Sigmoid colon (tissue), 7 donors: ENCODE data around the gene PDZD7. TPM values are rescaled to one million over a fixed set of nuclear protein-coding genes. Genes with fewer than 3 reads are reported as not detected.

Source experiments
- DNase-seq: peaks from one replicate; pipeline ENCODE4 v3.0.0-alpha.2; 2019
- H3K27ac ChIP-seq, 4 donors: fragments of 200-600 bp; sonication (generic); one replicate each; pipeline ENCODE4 v1.5.1; 2016 to 2019; ENCODE audit warnings: mild to moderate bottlenecking in 1 of 4
- H3K27me3 ChIP-seq, 3 donors: fragments of 200-600 bp; sonication (generic); one replicate each; pipeline ENCODE4 v1.5.1; 2019; ENCODE audit warnings: mild to moderate bottlenecking in 1 of 3
- H3K36me3 ChIP-seq, 4 donors: fragments of 200-600 bp; sonication (generic); one replicate each; pipeline ENCODE4 v1.5.1; 2016 to 2019
- H3K4me1 ChIP-seq, 4 donors: fragments of 200-600 bp; sonication (generic); one replicate each; pipeline ENCODE4 v1.5.1; 2017 to 2019
- H3K4me3 ChIP-seq, 4 donors: fragments of 200-600 bp; sonication (generic); one replicate each; pipeline ENCODE4 v1.5.1; 2017 to 2019; ENCODE audit warnings: mild to moderate bottlenecking in 2 of 4, moderate library complexity in 1 of 4
- H3K9me3 ChIP-seq, 4 donors: fragments of 200-600 bp in 3 of 4; sonication (generic) in 3 of 4; one replicate each; pipeline versions ENCODE4 v1.5.1 to v1.6.1; 2013 to 2019
- CTCF ChIP-seq, 4 experiments: fragments of 450-650 bp in 3 of 4; fragments of 200-600 bp in 1 of 4; IDR thresholded peaks; one replicate each; pipeline ENCODE4 v1.5.1; 2016 to 2019; ENCODE audit warnings: antibody characterized with exemption in 4 of 4, mild to moderate bottlenecking in 3 of 4, moderate library complexity in 2 of 4
- EP300 ChIP-seq, 4 donors: sonication (generic); formaldehyde crosslinking; IDR thresholded peaks; one replicate each; pipeline ENCODE4 v1.6.1; 2017; ENCODE audit warnings: antibody characterized with exemption in 4 of 4
- POLR2A ChIP-seq, 2 donors: fragments of 450-650 bp; IDR thresholded peaks; one replicate each; pipeline ENCODE4 v1.6.1; 2016; ENCODE audit warnings: antibody characterized with exemption in 2 of 2, mild to moderate bottlenecking in 2 of 2, moderate library complexity in 2 of 2
- POLR2AphosphoS5 ChIP-seq, 4 donors: sonication (generic); formaldehyde crosslinking; IDR thresholded peaks; one replicate each; pipeline ENCODE4 v1.6.1; 2017; ENCODE audit warnings: antibody characterized with exemption in 4 of 4
- WGBS, 2 donors: extraction: QIAGEN DNeasy Blood & Tissue Kit; methylation state at CpG; one replicate each; pipeline ENCODE4 v1.1.7; 2013; 5-methylcytosine and 5-hydroxymethylcytosine counted together
- intact Hi-C: fragments of 100-400 bp; cut with DNase I; formaldehyde crosslinking; loops from one replicate; pipeline ENCODE4 v1.15.1; 2023
- polyA plus RNA-seq, 3 donors: library from polyadenylated mRNA; stranded (reverse); fragments of 200-250 nt; gene quantifications; one replicate each; pipeline ENCODE4 v1.2.3, GENCODE V29; 2013
- total RNA-seq, 4 donors: library from RNA; depleted of rRNA; stranded (reverse); fragments of >200 nt; gene quantifications; one replicate each; pipeline ENCODE4 v1.1.0, GENCODE V29; 2016
- donor health status: healthy with polysubstance abuse.
- donor health status: Bipolar disorder and iron deficiency.
- donor health status: healthy.

PDZD7 gene
- total and polyA plus RNA-seq, 7 donors, result 0.16 to 2.4 (median 0.90) TPM; not detected in 1

GRCh38 chr10:100987685-100988049, 43.3 kb downstream of the PDZD7 start:
- DNase-seq, result no peak
- H3K4me3 ChIP-seq, result peak overlapping the region; percentile 78 to 87 (median 84)
- no peaks in the 10 kb centered on the region for H3K9me3 ChIP-seq
- no peaks in the 10 kb centered on the region for H3K27me3 ChIP-seq
- TF ChIP-seq CTCF (IDR thresholded peaks at IDR 0.05) (no peak), POLR2AphosphoS5 (IDR thresholded peaks at IDR 0.05) (no peak), POLR2A (IDR thresholded peaks at IDR 0.05) (no peak)
- H3K36me3 ChIP-seq, result peaks cover 0 to 46% (median 8%) of the 10 kb centered on the region in 4 donors
- peaks cover 0 to 31% (median 24%) of the 10 kb centered on the region in 4 donors for H3K4me1 ChIP-seq
- intact Hi-C loops, result no loop called here
- 2% methylated on average over 15 of the region's 15 CpGs for WGBS, 2 donors
- H3K27ac ChIP-seq, result peak overlapping the region; percentile 80 to 82 (median 82)

- 1% methylated on average over 75 of the region's 75 CpGs for WGBS, 2 donors
- intact Hi-C loops, result no loop called here
These were observed 43.8 kb downstream of the PDZD7 start, which contains the start of the genes MRPL43 and TWNK for GRCh38 chr10:100986952-100987684. MRPL43 (minus strand) TSS chr10:100987497; CDS start chr10:100987443, 54 bp downstream. TWNK (plus strand) TSS chr10:100987543; CDS start chr10:100988211, 668 bp downstream.

GRCh38 chr10:100986623-100986951, 44.3 kb downstream of the PDZD7 start:
- 9 to 23% methylated on average over 17 of the region's 17 CpGs for WGBS, 2 donors
- Histone ChIP-seq H3K27me3 (no peaks in the 10 kb centered on the region), H3K36me3 (peaks cover 0 to 48% (median 8%) of the 10 kb centered on the region in 4 donors), H3K9me3 (no peaks in the 10 kb centered on the region), H3K27ac (peak overlapping the region; percentile 80 to 82 (median 82)), H3K4me1 (peaks cover 0 to 31% (median 24%) of the 10 kb centered on the region in 4 donors), H3K4me3 (peak overlapping the region; percentile 78 to 87 (median 84))
- peak; percentile 65 for DNase-seq
- TF ChIP-seq POLR2AphosphoS5 (IDR thresholded peaks at IDR 0.05), result no peak
- TF ChIP-seq EP300 (IDR thresholded peaks at IDR 0.05), result no peak
- no peak for TF ChIP-seq POLR2A (IDR thresholded peaks at IDR 0.05)
- no peak for TF ChIP-seq CTCF (IDR thresholded peaks at IDR 0.05)
- intact Hi-C loops, result no loop called here

More at GRCh38 chr10:100986952-100987684, 43.8 kb downstream of the PDZD7 start, which contains the start of the genes MRPL43 and TWNK:
- Histone ChIP-seq H3K4me1 (peaks cover 0 to 31% (median 24%) of the 10 kb centered on the region in 4 donors), H3K27ac (peak within 1 kb of the TSS; percentile 80 to 82 (median 82)), H3K36me3 (peaks cover 0 to 48% (median 8%) of the 10 kb centered on the region in 4 donors), H3K9me3 (no peaks in the 10 kb centered on the region), H3K4me3 (peak within 1 kb of the TSS; percentile 78 to 87 (median 84)), H3K27me3 (no peaks in the 10 kb centered on the region)
- DNase-seq, result peak; percentile 91
- peak in 1 of 2 donors; percentile 46 for TF ChIP-seq POLR2A (IDR thresholded peaks at IDR 0.05)
- TF ChIP-seq CTCF (IDR thresholded peaks at IDR 0.05), result no peak
- no peak for TF ChIP-seq EP300 (IDR thresholded peaks at IDR 0.05)
- TF ChIP-seq POLR2AphosphoS5 (IDR thresholded peaks at IDR 0.05), result peak; percentile 32 to 87 (median 73)

- 52 to 71% methylated on average over 5 of the region's 5 CpGs for WGBS, 2 donors
- H3K36me3 ChIP-seq, result peaks cover 5 to 48% (median 8%) of the 10 kb centered on the region in 4 donors
- intact Hi-C loops, result no loop called here
- no peak for TF ChIP-seq POLR2A (IDR thresholded peaks at IDR 0.05)
- no peak for TF ChIP-seq EP300 (IDR thresholded peaks at IDR 0.05)
- TF ChIP-seq POLR2AphosphoS5 (IDR thresholded peaks at IDR 0.05), result no peak
- no peak for TF ChIP-seq CTCF (IDR thresholded peaks at IDR 0.05)
- H3K27ac ChIP-seq, result no peak overlapping the region
- no peak overlapping the region for H3K4me3 ChIP-seq
- H3K4me1 ChIP-seq, result peaks cover 0 to 31% (median 24%) of the 10 kb centered on the region in 4 donors
- H3K9me3 ChIP-seq, result no peaks in the 10 kb centered on the region
- DNase-seq, result no peak
- no peaks in the 10 kb centered on the region for H3K27me3 ChIP-seq
These were observed 45.6 kb downstream of the PDZD7 start for GRCh38 chr10:100985336-100985735.
